A549 treated with ZK216348 at 1 μM for 4 hours (cell line): ENCODE data around the gene NRK. TPM values are rescaled to one million over a fixed set of nuclear protein-coding genes. Genes with fewer than 3 reads are reported as not detected.

Experiments used
- total RNA-seq: library from RNA; stranded (reverse); fragments of 200-300 nt; extraction: Qiagen RNA extraction; gene quantifications from 5 replicates; pipeline ENCODE4 v1.2.3, GENCODE V29; 2022; ENCODE audit warnings: low read depth

The NRK gene, protein sequence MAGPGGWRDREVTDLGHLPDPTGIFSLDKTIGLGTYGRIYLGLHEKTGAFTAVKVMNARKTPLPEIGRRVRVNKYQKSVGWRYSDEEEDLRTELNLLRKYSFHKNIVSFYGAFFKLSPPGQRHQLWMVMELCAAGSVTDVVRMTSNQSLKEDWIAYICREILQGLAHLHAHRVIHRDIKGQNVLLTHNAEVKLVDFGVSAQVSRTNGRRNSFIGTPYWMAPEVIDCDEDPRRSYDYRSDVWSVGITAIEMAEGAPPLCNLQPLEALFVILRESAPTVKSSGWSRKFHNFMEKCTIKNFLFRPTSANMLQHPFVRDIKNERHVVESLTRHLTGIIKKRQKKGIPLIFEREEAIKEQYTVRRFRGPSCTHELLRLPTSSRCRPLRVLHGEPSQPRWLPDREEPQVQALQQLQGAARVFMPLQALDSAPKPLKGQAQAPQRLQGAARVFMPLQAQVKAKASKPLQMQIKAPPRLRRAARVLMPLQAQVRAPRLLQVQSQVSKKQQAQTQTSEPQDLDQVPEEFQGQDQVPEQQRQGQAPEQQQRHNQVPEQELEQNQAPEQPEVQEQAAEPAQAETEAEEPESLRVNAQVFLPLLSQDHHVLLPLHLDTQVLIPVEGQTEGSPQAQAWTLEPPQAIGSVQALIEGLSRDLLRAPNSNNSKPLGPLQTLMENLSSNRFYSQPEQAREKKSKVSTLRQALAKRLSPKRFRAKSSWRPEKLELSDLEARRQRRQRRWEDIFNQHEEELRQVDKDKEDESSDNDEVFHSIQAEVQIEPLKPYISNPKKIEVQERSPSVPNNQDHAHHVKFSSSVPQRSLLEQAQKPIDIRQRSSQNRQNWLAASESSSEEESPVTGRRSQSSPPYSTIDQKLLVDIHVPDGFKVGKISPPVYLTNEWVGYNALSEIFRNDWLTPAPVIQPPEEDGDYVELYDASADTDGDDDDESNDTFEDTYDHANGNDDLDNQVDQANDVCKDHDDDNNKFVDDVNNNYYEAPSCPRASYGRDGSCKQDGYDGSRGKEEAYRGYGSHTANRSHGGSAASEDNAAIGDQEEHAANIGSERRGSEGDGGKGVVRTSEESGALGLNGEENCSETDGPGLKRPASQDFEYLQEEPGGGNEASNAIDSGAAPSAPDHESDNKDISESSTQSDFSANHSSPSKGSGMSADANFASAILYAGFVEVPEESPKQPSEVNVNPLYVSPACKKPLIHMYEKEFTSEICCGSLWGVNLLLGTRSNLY (N-terminal part only)
- total RNA-seq, result not detected in 5 replicates

DNA sequence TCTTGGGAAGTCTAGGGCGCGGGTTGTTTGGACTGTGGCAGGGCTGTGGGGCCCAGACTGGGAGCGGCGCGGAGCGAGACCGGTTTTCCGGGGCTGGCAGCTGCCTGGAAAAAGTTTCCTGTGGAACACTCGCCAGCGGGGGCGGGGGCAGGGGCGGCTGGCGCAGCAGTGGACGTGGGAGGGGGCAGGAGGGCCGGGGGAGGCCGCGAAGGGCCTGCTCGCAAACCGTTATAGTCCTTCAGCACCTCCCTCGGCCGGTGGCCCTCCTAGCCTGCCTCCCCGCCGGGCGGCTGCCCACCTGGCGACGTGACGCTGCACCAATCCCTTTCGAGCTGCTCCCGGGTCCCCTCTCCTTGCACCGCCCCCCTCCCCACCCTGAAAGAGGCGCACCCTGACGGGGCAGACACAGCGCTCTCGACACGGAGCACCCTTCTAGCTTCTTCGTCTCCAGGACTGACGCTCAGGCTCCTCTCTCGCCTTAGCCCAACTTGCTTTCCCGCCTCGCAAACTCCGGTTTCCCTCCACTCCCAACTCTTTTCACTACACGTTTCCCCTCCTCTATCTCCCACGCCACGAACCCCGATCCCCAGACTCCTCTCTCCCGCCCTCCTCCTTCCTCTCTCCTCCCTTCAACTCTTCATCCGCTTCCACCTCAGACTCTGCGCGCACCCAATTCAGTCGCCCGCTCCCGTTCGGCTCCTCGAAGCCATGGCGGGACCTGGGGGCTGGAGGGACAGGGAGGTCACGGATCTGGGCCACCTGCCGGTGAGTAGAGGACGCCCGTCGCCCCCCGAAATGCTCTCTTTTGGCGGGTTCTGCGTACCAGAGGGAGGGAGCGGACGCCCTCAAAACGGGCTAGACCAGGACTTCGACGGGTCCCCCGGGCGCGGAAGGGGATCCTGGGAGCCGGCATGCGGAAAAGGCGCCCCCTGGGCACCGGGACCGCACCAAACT lies at the start of gene NRK:
TSS of gene NRK (plus strand) at position 402 of the 954 bp plus-strand sequence. CDS start at position 709, 307 bp downstream.

Other genes with a start within 250 kb of the NRK start
- not detected in 5 replicates for gene SERPINA7, start 216.2 kb downstream of the NRK start, total RNA-seq